Peyer's patch (tissue), 4 donors: ENCODE data around the gene ADIPOR2. TPM values are rescaled to one million over a fixed set of nuclear protein-coding genes. Genes with fewer than 3 reads are reported as not detected.

Source experiments
- DNase-seq, 3 donors: peaks; one replicate each; pipeline ENCODE4 v3.0.0-alpha.2; 2017 to 2019
- H3K27ac ChIP-seq, 4 donors: fragments of 200-600 bp; sonication (generic); one replicate each; pipeline ENCODE4 v1.5.1; 2016 to 2019
- H3K27me3 ChIP-seq, 2 donors: fragments of 200-600 bp; sonication (generic); one replicate each; pipeline ENCODE4 v1.5.1; 2019
- H3K36me3 ChIP-seq, 3 donors: fragments of 200-600 bp; sonication (generic); one replicate each; pipeline ENCODE4 v1.5.1; 2016 to 2019
- H3K4me1 ChIP-seq, 4 donors: fragments of 200-600 bp; sonication (generic); one replicate each; pipeline ENCODE4 v1.5.1; 2016 to 2019
- H3K4me3 ChIP-seq, 4 donors: fragments of 200-600 bp; sonication (generic); 1 replicate in 3 of 4; 2 replicates in 1 of 4; pipeline ENCODE4 v1.5.1; 2016 to 2019; ENCODE audit warnings: mild to moderate bottlenecking in 1 of 4
- H3K9me3 ChIP-seq, 4 donors: fragments of 200-600 bp; sonication (generic); one replicate each; pipeline ENCODE4 v1.5.1; 2016 to 2019; ENCODE audit warnings: mild to moderate bottlenecking in 1 of 4
- CTCF ChIP-seq, 6 experiments: fragments of 450-650 bp in 4 of 6; fragments of 200-600 bp in 2 of 6; sonication (generic) in 1 of 6; IDR thresholded peaks; one replicate each; pipeline ENCODE4 v1.5.1; 2017 to 2019; ENCODE audit warnings: antibody characterized with exemption in 6 of 6, mild to moderate bottlenecking in 3 of 6, moderate library complexity in 1 of 6
- POLR2A ChIP-seq, 2 donors: fragments of 450-650 bp; IDR thresholded peaks; one replicate each; pipeline ENCODE4 v1.5.1; 2017; ENCODE audit warnings: antibody characterized with exemption in 2 of 2, mild to moderate bottlenecking in 2 of 2, moderate library complexity in 2 of 2
- total RNA-seq, 4 donors: library from RNA; depleted of rRNA; stranded (reverse); fragments of >200 nt; gene quantifications; one replicate each; pipeline ENCODE4 v1.1.0, GENCODE V29; 2016

ADIPOR2 gene
- total RNA-seq, 4 donors from 2014 or later = 26.4 to 89.1 (median 73.9) TPM

GRCh38 chr12:1666685-1667162 is 24.1 kb upstream of the ADIPOR2 start:
- H3K36me3 ChIP-seq = no peaks in the 10 kb centered on the region
- H3K27ac ChIP-seq = peak overlapping the region in 3 of 4 donors; percentile 50 to 74 (median 55)
- no peaks in the 10 kb centered on the region for H3K9me3 ChIP-seq
- no peaks in the 10 kb centered on the region for H3K27me3 ChIP-seq
- TF ChIP-seq POLR2A (IDR thresholded peaks at IDR 0.05) = no peak
- TF ChIP-seq CTCF (IDR thresholded peaks at IDR 0.05) = no peak
- H3K4me1 ChIP-seq = peaks cover 0 to 35% (median 12%) of the 10 kb centered on the region in 4 donors
- no peak overlapping the region for H3K4me3 ChIP-seq
- DNase-seq = no peak

- no peaks in the 10 kb centered on the region for H3K9me3 ChIP-seq
- H3K4me3 ChIP-seq = no peak overlapping the region
- H3K27ac ChIP-seq = peak overlapping the region in 3 of 4 donors; percentile 80 to 95 (median 90)
- no peaks in the 10 kb centered on the region for H3K27me3 ChIP-seq
- H3K36me3 ChIP-seq = no peaks in the 10 kb centered on the region
- no peak for TF ChIP-seq CTCF (IDR thresholded peaks at IDR 0.05)
- TF ChIP-seq POLR2A (IDR thresholded peaks at IDR 0.05) = no peak
- peaks cover 0 to 31% (median 12%) of the 10 kb centered on the region in 4 donors for H3K4me1 ChIP-seq
- DNase-seq = peak in 1 of 3 donors; percentile 58
Observed at GRCh38 chr12:1668833-1669543, 21.9 kb upstream of the ADIPOR2 start.

GRCh38 chr12:1670358-1671268 is 20.3 kb upstream of the ADIPOR2 start:
- no peaks in the 10 kb centered on the region for H3K9me3 ChIP-seq
- no peaks in the 10 kb centered on the region for H3K36me3 ChIP-seq
- H3K4me3 ChIP-seq = no peak overlapping the region
- TF ChIP-seq POLR2A (IDR thresholded peaks at IDR 0.05) (peak; percentile 21 to 33), CTCF (IDR thresholded peaks at IDR 0.05) (peak in 3 of 6 experiments; percentile 22 to 33 (median 32))
- peaks cover 0 to 21% (median 12%) of the 10 kb centered on the region in 4 donors for H3K4me1 ChIP-seq
- peak in 2 of 3 donors; percentile 88 to 90 for DNase-seq
- H3K27ac ChIP-seq = peak overlapping the region in 3 of 4 donors; percentile 80 to 95 (median 90)
- no peaks in the 10 kb centered on the region for H3K27me3 ChIP-seq

GRCh38 chr12:1676043-1676442 is 14.8 kb upstream of the ADIPOR2 start:
- H3K4me3 ChIP-seq = no peak overlapping the region
- no peaks in the 10 kb centered on the region for H3K9me3 ChIP-seq
- no peaks in the 10 kb centered on the region for H3K36me3 ChIP-seq
- H3K27ac ChIP-seq = no peak overlapping the region
- TF ChIP-seq POLR2A (IDR thresholded peaks at IDR 0.05) = no peak
- no peak for TF ChIP-seq CTCF (IDR thresholded peaks at IDR 0.05)
- no peak for DNase-seq
- H3K4me1 ChIP-seq = no peaks in the 10 kb centered on the region
- no peaks in the 10 kb centered on the region for H3K27me3 ChIP-seq

GRCh38 chr12:1680804-1681492 is 9.9 kb upstream of the ADIPOR2 start:
- no peaks in the 10 kb centered on the region for H3K9me3 ChIP-seq
- DNase-seq = peak in 1 of 3 donors; percentile 67
- TF ChIP-seq CTCF (IDR thresholded peaks at IDR 0.05) = peak in 1 of 6 experiments; percentile 5
- TF ChIP-seq POLR2A (IDR thresholded peaks at IDR 0.05) = no peak
- no peaks in the 10 kb centered on the region for H3K36me3 ChIP-seq
- no peak overlapping the region for H3K4me3 ChIP-seq
- H3K27ac ChIP-seq = peak overlapping the region in 2 of 4 donors; percentile 60 to 69
- H3K27me3 ChIP-seq = no peaks in the 10 kb centered on the region
- H3K4me1 ChIP-seq = no peaks in the 10 kb centered on the region
